Aorta (tissue), 5 donors: Measurements from ENCODE around the gene KRTAP4-8. TPM values are rescaled to one million over a fixed set of nuclear protein-coding genes. Genes with fewer than 3 reads are reported as not detected.
"Not testable (repeated sequence)": the region's sequence is repeated elsewhere in the genome, so short reads cannot be mapped to it uniquely, and the experiment has no call there.

Source experiments
- ATAC-seq: fragments of 200-7000 bp; cut with Tn5 transposase; one replicate; pipeline ENCODE4 v1.9.1; 2022; ENCODE audit warnings: moderate library complexity; ENCODE audit not compliant: low FRiP score
- DNase-seq, 2 donors: peaks; one replicate each; pipeline ENCODE4 v3.0.0-alpha.2; 2020
- H3K27ac ChIP-seq, 2 donors: one replicate each; pipeline ENCODE4 v1.5.1; 2013; ENCODE audit warnings: low read length in 2 of 2, mild to moderate bottlenecking in 2 of 2, moderate library complexity in 2 of 2, control low read depth in 1 of 2, inconsistent platforms in 1 of 2, low read depth in 1 of 2
- H3K27me3 ChIP-seq, 2 donors: one replicate each; pipeline ENCODE4 v1.6.1; 2013; ENCODE audit warnings: control low read depth in 1 of 2, low read length in 1 of 2, mild to moderate bottlenecking in 1 of 2, moderate library complexity in 1 of 2; ENCODE audit not compliant: insufficient read depth in 2 of 2, control insufficient read depth in 1 of 2
- H3K36me3 ChIP-seq, 2 donors: one replicate each; pipeline ENCODE4 v1.6.1; 2013; ENCODE audit warnings: control low read depth in 1 of 2, low read length in 1 of 2, mild to moderate bottlenecking in 1 of 2; ENCODE audit not compliant: insufficient read depth in 2 of 2, control insufficient read depth in 1 of 2
- H3K4me1 ChIP-seq, 2 donors: one replicate each; pipeline ENCODE4 v1.6.1; 2013; ENCODE audit warnings: low read length in 2 of 2, control low read depth in 1 of 2, mild to moderate bottlenecking in 1 of 2, moderate library complexity in 1 of 2; ENCODE audit not compliant: insufficient read depth in 2 of 2, control insufficient read depth in 1 of 2
- H3K4me3 ChIP-seq, 2 donors: one replicate each; pipeline ENCODE4 v1.5.1; 2013; ENCODE audit warnings: low read length in 2 of 2, control low read depth in 1 of 2, mild to moderate bottlenecking in 1 of 2
- H3K9me3 ChIP-seq: one replicate; pipeline ENCODE4 v1.6.1; 2013; ENCODE audit warnings: mild to moderate bottlenecking, low read length; ENCODE audit not compliant: control insufficient read depth
- WGBS, 2 donors: extraction: QIAGEN DNeasy Blood & Tissue Kit; methylation state at CpG; one replicate each; pipeline ENCODE4 v1.1.7; 2013; 5-methylcytosine and 5-hydroxymethylcytosine counted together
- intact Hi-C, 2 donors: fragments of 100-400 bp; cut with DNase I; formaldehyde crosslinking; loops; one replicate each; pipeline versions ENCODE4 v1.14.2 to v1.15.0; 2022
- polyA plus RNA-seq, 2 donors: library from polyadenylated mRNA; stranded (reverse); fragments of 200-250 nt; gene quantifications; one replicate each; pipeline ENCODE4 v1.2.3, GENCODE V29; 2013
- total RNA-seq, 2 donors: library from RNA; stranded (reverse); fragmentation: NEBNext Ultra II Directional; extraction: Animal tissue kit (Norgen Biotek cat#: 25700); gene quantifications; one replicate each; pipeline ENCODE4 v1.2.1, GENCODE V29; 2021
- donor health status: healthy with polysubstance abuse.
- donor health status: Bipolar disorder and iron deficiency.
- donor health status: DM: no; HTN: no; CAD: no.
- donor health status: DM: no; HTN: no; CAD: no.
- donor health status: DM: yes; HTN: yes; CAD: no.

KRTAP4-8 gene
- total and polyA plus RNA-seq, 4 donors, result not detected

- Histone ChIP-seq H3K4me1 (no peaks in the 10 kb centered on the region), H3K36me3 (no peaks in the 10 kb centered on the region), H3K4me3 (no peak overlapping the region), H3K27ac (no peak overlapping the region), H3K9me3 (no peaks in the 10 kb centered on the region), H3K27me3 (no peaks in the 10 kb centered on the region)
- DNase-seq, result no peak
- 68% methylated on average over 1 of the region's 1 CpG for WGBS, 2 donors
- no peak for ATAC-seq
- intact Hi-C loops, result no loop called here
These were observed 29.4 kb upstream of the KRTAP4-8 start for GRCh38 chr17:41127371-41127770.

GRCh38 chr17:41126412-41126811 is 28.5 kb upstream of the KRTAP4-8 start:
- WGBS, 2 donors, result 83 to 84% methylated on average over 3 of the region's 3 CpGs
- Histone ChIP-seq H3K4me3 (no peak overlapping the region), H3K27me3 (no peaks in the 10 kb centered on the region), H3K9me3 (no peaks in the 10 kb centered on the region), H3K4me1 (no peaks in the 10 kb centered on the region), H3K36me3 (no peaks in the 10 kb centered on the region), H3K27ac (no peak overlapping the region)
- ATAC-seq (no peak), DNase-seq (no peak)
- intact Hi-C loops, result no loop called here

- ATAC-seq (no peak), DNase-seq (no peak)
- H3K27ac ChIP-seq, result no peak overlapping the region
- intact Hi-C loops, result no loop called here
- no peaks in the 10 kb centered on the region for H3K27me3 ChIP-seq
- no peaks in the 10 kb centered on the region for H3K4me1 ChIP-seq
- H3K4me3 ChIP-seq, result no peak overlapping the region
- whole genome bisulfite sequencing, 2 donors, result 67 to 90% methylated on average over 2 of the region's 2 CpGs
- no peaks in the 10 kb centered on the region for H3K36me3 ChIP-seq
- no peaks in the 10 kb centered on the region for H3K9me3 ChIP-seq
These were observed 27.1 kb upstream of the KRTAP4-8 start for GRCh38 chr17:41125064-41125463.

GRCh38 chr17:41123991-41124371 is 26.0 kb upstream of the KRTAP4-8 start, which contains the start of gene KRTAP4-12:
Gene KRTAP4-12, minus strand, starts transcription at chr17:41124182. Its CDS starts 60 bp downstream, at chr17:41124122.
- H3K9me3 ChIP-seq, ATAC-seq, H3K4me3 ChIP-seq, DNase-seq, intact Hi-C loops, H3K27me3 ChIP-seq, H3K27ac ChIP-seq, H3K4me1 ChIP-seq, H3K36me3 ChIP-seq: not testable (repeated sequence)
- 69 to 70% methylated on average over 3 of the region's 3 CpGs for WGBS, 2 donors

- intact Hi-C loops, ATAC-seq, H3K27me3 ChIP-seq, DNase-seq, H3K9me3 ChIP-seq, H3K36me3 ChIP-seq, H3K27ac ChIP-seq, H3K4me1 ChIP-seq, H3K4me3 ChIP-seq: not testable (repeated sequence)
- 76 to 78% methylated on average over 9 to 12 of the region's 12 CpGs for WGBS, 2 donors
These were observed 25.5 kb upstream of the KRTAP4-8 start for GRCh38 chr17:41123292-41123990.

GRCh38 chr17:41121742-41122141 is 23.8 kb upstream of the KRTAP4-8 start:
- Histone ChIP-seq H3K27me3 (no peaks in the 10 kb centered on the region), H3K4me1 (no peaks in the 10 kb centered on the region), H3K4me3 (no peak overlapping the region), H3K27ac (no peak overlapping the region), H3K9me3 (no peaks in the 10 kb centered on the region), H3K36me3 (no peaks in the 10 kb centered on the region)
- intact Hi-C loops, result no loop called here
- ATAC-seq (no peak), DNase-seq (no peak)
- WGBS, 2 donors, result 83 to 91% methylated on average over 2 of the region's 2 CpGs

- intact Hi-C loops, H3K27me3 ChIP-seq, H3K9me3 ChIP-seq, DNase-seq, H3K36me3 ChIP-seq, H3K4me1 ChIP-seq, H3K4me3 ChIP-seq, H3K27ac ChIP-seq, ATAC-seq: not testable (repeated sequence)
- WGBS, 2 donors, result 58 to 64% methylated on average over 11 of the region's 11 CpGs
These were observed 22.1 kb upstream of the KRTAP4-8 start for GRCh38 chr17:41119696-41120690.

- ATAC-seq (no peak), DNase-seq (no peak)
- no peaks in the 10 kb centered on the region for H3K36me3 ChIP-seq
- no peaks in the 10 kb centered on the region for H3K4me1 ChIP-seq
- 83% methylated on average over 4 of the region's 4 CpGs for WGBS, 2 donors
- H3K4me3 ChIP-seq, result no peak overlapping the region
- no peak overlapping the region for H3K27ac ChIP-seq
- H3K27me3 ChIP-seq, result no peaks in the 10 kb centered on the region
- no peaks in the 10 kb centered on the region for H3K9me3 ChIP-seq
- intact Hi-C loops, result no loop called here
These were observed 20.8 kb upstream of the KRTAP4-8 start for GRCh38 chr17:41118721-41119120.
